Measurements from ENCODE around the gene TMEM253.

TMEM253 gene

DNA sequence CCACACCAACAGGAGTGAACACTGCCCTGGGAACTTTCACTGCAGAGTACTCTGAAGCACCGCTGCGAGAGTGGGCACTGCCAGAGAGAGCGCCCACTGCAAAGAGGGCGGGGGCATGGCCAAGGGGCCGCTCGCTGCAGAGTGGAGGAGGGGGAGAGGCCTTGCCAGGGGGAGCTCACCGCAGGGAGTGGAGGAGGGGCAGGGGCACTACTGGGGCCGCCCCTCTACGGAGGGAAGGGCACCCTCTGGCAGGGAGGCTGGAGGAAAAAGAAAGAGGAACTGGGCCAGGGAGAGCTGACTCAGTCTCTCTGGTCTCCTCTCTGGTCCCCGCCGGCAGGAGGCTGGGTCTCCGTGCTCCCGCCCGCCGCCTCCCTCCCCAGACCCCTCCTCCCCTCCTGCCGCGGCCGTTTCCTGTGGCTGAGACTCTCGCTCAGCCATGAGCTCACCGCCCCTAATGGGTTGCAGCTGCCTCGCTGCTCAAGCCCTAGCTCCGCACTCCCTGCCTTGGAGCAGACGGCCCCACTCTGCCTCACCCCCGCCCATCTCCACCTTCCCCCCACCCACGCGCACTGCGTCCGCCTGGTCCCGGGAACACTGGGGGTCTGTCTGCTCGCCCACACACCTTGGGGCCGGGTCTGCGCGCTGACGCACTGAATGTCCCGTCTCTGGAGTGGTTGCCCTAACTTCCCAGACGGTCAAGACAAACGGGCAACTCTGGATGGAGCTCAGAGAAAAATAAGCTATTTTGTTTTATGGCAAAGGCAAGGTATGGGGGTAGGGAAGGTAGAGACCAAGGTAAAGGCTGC lies 29.4 kb upstream of the TMEM253 start:
- TF ChIP-seq, protein P1, sequence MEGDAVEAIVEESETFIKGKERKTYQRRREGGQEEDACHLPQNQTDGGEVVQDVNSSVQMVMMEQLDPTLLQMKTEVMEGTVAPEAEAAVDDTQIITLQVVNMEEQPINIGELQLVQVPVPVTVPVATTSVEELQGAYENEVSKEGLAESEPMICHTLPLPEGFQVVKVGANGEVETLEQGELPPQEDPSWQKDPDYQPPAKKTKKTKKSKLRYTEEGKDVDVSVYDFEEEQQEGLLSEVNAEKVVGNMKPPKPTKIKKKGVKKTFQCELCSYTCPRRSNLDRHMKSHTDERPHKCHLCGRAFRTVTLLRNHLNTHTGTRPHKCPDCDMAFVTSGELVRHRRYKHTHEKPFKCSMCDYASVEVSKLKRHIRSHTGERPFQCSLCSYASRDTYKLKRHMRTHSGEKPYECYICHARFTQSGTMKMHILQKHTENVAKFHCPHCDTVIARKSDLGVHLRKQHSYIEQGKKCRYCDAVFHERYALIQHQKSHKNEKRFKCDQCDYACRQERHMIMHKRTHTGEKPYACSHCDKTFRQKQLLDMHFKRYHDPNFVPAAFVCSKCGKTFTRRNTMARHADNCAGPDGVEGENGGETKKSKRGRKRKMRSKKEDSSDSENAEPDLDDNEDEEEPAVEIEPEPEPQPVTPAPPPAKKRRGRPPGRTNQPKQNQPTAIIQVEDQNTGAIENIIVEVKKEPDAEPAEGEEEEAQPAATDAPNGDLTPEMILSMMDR (conservative IDR thresholded peaks at IDR 0.05; ENCODE audit: low read depth, low read length): no peak
- H3K4me3 ChIP-seq (ENCODE audit: low read length): peak overlapping the region; percentile 78
- no peak for DNase-seq (ENCODE audit: low read depth)

DNA sequence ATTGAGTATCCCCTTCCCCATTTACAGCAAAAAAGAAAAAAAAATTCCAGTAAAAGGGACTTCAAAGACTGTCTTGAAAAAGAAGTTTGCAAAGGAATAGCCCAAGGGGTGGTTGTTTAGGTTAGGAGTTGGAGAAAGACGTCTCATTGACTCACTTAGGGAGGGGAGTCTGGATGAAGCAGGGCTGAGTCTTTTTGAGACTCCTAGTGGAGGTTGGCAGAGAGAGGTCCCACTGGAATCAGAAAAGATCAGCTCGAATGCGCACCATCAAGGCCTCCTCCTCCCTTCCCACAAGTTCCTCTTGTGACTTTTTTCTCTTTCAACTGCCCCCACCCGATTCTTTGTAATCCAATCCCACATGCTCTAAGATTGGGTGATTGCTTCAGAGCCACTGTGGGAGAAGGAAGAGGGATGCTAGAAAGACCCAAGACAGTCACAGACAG lies 28.8 kb upstream of the TMEM253 start:
- H3K4me3 ChIP-seq (ENCODE audit: low read length): peak overlapping the region; percentile 78
- no peak for DNase-seq (ENCODE audit: low read depth)
- TF ChIP-seq, protein P1 (conservative IDR thresholded peaks at IDR 0.05; ENCODE audit: low read depth, low read length): no peak

DNA sequence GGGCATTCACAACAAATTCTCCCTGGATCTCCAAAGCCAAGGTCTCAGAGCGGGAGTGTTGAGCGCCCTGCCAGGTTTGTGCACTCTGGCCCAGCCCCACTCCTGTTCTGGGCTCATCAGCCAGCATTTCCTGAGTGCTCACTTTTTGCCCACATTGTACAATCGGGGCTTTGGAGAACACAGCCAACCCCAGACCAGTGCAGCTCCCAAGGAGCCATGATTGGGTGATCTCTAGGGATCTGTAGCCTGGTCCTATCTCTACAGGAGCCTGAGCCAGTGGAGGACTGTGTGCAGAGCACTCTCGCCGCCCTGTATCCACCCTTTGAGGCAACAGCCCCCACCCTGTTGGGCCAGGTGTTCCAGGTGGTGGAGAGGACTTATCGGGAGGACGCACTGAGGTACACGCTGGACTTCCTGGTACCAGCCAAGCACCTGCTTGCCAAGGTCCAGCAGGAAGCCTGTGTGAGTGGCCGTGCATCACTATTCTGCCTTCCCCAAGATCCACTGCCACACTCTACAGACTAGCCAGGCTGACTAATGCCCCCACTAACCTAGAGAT lies 28.0 kb upstream of the TMEM253 start:
- no peak overlapping the region for H3K4me3 ChIP-seq (ENCODE audit: low read length)
- TF ChIP-seq, protein P1 (conservative IDR thresholded peaks at IDR 0.05; ENCODE audit: low read depth, low read length): no peak
- DNase-seq (ENCODE audit: low read depth): no peak

DNA sequence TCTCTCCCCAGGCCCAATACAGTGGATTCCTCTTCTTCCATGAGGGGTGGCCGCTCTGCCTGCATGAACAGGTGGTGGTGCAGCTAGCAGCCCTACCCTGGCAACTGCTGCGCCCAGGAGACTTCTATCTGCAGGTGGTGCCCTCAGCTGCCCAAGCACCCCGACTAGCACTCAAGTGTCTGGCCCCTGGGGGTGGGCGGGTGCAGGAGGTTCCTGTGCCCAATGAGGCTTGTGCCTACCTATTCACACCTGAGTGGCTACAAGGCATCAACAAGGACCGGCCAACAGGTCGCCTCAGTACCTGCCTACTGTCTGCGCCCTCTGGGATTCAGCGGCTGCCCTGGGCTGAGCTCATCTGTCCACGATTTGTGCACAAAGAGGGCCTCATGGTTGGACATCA lies 26.9 kb upstream of the TMEM253 start:
- TF ChIP-seq, protein P1 (conservative IDR thresholded peaks at IDR 0.05; ENCODE audit: low read depth, low read length): no peak
- no peak overlapping the region for H3K4me3 ChIP-seq (ENCODE audit: low read length)
- no peak for DNase-seq (ENCODE audit: low read depth)

DNA sequence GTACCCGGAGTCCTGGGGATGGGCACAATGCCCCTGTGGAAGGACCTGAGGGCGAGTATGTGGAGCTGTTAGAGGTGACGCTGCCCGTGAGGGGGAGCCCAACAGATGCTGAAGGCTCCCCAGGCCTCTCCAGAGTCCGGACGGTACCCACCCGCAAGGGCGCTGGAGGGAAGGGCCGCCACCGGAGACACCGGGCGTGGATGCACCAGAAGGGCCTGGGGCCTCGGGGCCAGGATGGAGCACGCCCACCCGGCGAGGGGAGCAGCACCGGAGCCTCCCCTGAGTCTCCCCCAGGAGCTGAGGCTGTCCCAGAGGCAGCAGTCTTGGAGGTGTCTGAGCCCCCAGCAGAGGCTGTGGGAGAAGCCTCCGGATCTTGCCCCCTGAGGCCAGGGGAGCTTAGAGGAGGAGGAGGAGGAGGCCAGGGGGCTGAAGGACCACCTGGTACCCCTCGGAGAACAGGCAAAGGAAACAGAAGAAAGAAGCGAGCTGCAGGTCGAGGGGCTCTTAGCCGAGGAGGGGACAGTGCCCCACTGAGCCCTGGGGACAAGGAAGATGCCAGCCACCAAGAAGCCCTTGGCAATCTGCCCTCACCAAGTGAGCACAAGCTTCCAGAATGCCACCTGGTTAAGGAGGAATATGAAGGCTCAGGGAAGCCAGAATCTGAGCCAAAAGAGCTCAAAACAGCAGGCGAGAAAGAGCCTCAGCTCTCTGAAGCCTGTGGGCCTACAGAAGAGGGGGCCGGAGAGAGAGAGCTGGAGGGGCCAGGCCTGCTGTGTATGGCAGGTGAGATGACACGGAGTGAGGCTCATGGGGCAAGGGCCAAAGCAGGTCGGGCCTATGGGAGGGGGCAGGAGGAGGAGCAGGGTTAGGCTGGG lies 26.2 kb upstream of the TMEM253 start:
- DNase-seq (ENCODE audit: low read depth): no peak
- no peak overlapping the region for H3K4me3 ChIP-seq (ENCODE audit: low read length)
- TF ChIP-seq, protein P1 (conservative IDR thresholded peaks at IDR 0.05; ENCODE audit: low read depth, low read length): no peak

DNA sequence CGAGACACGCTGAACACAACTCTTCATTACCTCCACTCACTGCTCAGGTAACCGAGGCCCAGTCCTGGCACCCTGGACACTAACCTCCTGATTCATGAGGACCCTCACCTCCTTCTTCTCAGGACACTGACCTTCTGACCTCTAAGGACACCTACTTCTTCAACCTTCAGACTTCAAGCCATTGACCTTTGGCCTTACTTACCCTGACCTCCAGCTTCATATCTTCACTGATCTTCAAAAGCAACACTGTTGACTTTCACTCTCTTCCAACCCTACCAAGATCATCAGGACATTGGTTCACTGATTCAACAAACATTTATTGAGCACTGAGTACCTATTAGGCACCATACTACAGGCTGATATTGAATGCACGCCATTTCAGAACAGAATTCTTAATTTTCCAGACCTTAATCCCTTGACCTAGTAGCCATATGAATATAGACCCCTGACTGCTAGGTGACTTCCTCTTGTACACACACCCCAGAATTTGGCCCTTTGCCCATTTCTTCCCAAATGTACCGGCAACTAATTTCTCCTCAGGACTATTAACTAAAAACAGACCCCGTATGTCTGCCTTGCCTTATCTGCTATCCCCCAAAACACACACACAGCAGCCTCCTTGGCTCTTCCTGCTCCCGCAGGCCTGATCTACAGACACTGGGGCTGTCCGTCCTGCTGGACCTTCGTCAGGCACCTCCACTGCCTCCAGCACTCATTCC lies 25.0 kb upstream of the TMEM253 start:
- TF ChIP-seq, protein P1 (conservative IDR thresholded peaks at IDR 0.05; ENCODE audit: low read depth, low read length): no peak
- H3K4me3 ChIP-seq (ENCODE audit: low read length): no peak overlapping the region
- no peak for DNase-seq (ENCODE audit: low read depth)
